AG08396 (cell line): Measurements from ENCODE around the gene PALLD.
A peak's percentile ranks its signal among the peaks of the same experiment; 100 is the strongest.

Experiments
- DNase-seq: peaks from one replicate; pipeline ENCODE4 v3.0.0; 2012; ENCODE audit warnings: low spot score, mixed read lengths

The PALLD gene

DNA sequence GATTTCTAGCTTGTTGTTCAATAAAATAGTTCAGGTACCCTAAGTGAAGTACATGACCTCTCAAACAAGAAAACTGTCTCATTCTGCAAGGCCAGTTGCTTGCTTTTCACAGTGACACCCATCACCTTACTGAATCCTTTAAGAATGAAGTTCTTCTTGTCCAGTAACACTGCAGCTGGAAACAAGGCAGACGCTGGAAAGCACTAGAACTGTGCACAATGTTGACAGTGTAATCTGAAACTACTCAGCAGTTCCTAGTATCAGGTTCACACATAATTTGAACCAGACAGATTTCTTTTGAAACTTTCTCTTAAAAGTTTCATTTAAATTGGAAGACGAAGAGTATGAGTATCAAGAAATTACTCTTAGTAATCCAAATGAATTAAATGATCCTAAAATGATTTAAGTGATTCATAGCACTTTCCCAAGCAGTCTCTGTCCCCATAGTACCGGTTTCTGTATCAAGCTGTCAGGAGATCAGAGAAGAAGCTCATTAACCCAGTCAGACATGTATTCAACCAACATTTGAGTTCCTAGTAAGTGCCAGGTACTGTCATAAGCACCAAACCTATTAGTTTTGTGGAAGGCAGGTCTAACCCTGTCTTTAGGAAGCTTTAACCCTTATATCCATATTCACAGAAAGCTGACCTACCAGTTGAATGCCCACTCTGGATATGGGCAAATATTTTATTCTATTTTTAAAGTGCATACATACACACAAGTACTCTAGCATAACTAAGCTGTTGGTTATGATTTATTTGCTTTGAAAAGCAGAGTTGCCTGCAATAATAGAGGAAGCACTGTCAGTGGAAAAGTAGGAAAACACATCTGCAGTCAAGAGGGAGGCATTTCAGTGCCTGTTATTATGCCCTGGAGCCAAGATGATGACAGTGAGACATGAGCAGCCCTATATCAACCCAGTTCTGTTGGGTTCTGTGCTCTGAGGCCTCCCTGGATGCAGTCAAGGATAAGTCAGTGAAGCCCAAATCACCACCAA lies 63.6 kb downstream of the PALLD start:
- no peak for DNase-seq

- no peak for DNase-seq
Measured at GRCh38 chr4:168562041-168562571, 65.3 kb downstream of the PALLD start.

GRCh38 chr4:168564023-168564422 lies 67.2 kb downstream of the PALLD start:
- no peak for DNase-seq

DNA sequence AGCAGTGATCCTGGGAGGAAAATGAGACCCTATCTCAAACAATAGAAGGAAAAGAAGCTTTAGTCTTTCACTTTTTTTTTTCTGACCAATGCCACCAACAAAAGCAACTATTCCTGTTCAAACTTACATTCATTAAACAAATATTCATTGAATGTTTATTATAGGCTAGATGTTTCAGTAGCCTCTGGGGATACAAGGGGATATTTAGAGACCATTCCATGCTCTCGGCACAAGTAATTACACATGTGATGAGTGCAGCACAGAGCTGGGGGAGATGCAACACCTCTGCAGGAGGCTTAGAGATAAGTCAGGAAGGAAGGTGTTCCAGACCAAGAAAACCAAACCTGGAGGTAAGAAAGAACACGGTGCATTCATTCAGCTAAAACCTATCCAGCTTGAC lies 68.3 kb downstream of the PALLD start:
- DNase-seq, result no peak

- DNase-seq, result no peak
Measured at GRCh38 chr4:168566726-168567125, 69.9 kb downstream of the PALLD start.

DNA sequence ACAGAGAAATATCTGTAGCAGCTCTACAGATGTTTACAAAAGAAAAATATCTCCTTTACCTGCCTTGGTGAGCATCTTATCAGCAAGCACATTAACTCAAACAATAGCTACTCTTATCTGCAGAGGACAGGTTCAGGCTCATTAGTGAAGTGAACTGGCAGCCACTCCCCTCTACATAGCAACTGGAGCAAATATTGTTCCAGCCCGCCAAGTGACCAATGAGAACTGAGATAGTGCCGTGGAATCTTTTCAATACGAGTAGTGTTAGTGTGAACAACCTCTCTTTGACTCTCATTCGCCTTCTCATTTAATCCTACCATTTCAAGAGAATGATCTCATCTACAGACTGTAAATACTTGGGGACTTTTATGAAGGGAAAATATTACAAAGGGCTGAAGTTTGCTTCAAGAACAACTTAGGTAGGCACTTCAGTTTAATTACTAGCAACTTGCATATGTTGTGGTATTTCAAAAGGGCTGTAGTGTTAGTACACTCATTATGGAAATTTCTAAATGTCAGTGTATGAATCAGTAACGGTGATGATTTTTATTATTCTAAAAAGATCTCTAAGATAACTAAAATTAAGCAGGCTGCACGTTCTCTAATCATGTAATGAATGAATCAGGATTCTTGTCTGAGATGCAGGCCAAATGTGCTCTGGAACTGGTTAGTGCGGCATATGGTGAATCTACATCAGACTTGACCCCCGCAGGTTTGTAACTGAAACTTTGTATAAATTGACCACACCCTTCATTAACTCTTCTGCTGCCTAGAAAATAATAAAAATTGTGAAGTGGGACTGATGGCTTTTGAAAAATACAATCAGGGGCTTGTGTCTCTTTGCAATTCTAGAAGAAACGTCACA lies 72.4 kb downstream of the PALLD start:
- DNase-seq, result no peak

- no peak for DNase-seq
Measured at GRCh38 chr4:168569931-168570276, 73.1 kb downstream of the PALLD start.

DNA sequence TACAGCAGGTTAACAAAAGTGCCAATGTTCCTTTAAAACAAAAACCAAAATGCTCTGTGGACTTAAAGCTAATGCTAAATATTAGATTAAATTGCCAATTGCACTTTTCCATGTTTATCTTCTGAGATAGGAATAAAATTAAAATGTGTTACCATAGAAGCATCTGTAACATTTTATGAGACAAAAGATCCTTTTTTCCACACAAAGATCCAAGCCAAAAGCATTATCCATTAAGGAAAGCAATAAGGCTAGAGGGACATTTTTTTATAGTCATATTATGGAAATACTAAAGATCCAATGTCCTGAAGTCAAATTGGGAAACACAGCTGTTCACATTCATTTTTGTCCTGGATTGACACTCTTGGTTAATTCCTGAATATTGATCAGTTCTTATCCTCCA lies 73.6 kb downstream of the PALLD start:
- DNase-seq, result no peak

- no peak for DNase-seq
Measured at GRCh38 chr4:168572002-168572401, 75.2 kb downstream of the PALLD start.

- DNase-seq, result no peak
Measured at GRCh38 chr4:168573870-168574269, 77.0 kb downstream of the PALLD start.

GRCh38 chr4:168574581-168575295 lies 77.9 kb downstream of the PALLD start:
- DNase-seq, result no peak

- no peak for DNase-seq
Measured at GRCh38 chr4:168575473-168575872, 78.6 kb downstream of the PALLD start.

- no peak for DNase-seq
Measured at GRCh38 chr4:168577624-168578023, 80.8 kb downstream of the PALLD start.

DNA sequence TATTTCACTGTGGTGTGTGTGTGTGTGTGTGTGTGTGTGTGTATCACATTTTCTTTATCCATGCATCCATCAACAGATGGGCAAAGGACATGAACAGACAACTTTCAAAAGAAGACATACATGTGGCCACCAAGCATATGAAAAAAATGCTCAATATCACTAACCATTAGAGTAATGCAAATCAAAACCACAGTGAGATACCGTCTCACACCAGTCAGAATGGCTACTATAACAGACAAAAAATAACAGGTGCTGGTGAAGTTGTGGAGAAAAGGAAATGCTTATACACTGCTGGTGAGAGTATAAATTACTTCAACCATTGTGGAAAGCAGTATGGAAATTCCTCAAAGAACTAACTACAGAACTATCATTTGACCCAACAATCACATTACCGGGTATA lies 83.4 kb downstream of the PALLD start:
- no peak for DNase-seq

GRCh38 chr4:168584321-168584771 lies 87.5 kb downstream of the PALLD start:
- peak; percentile 23 for DNase-seq

DNA sequence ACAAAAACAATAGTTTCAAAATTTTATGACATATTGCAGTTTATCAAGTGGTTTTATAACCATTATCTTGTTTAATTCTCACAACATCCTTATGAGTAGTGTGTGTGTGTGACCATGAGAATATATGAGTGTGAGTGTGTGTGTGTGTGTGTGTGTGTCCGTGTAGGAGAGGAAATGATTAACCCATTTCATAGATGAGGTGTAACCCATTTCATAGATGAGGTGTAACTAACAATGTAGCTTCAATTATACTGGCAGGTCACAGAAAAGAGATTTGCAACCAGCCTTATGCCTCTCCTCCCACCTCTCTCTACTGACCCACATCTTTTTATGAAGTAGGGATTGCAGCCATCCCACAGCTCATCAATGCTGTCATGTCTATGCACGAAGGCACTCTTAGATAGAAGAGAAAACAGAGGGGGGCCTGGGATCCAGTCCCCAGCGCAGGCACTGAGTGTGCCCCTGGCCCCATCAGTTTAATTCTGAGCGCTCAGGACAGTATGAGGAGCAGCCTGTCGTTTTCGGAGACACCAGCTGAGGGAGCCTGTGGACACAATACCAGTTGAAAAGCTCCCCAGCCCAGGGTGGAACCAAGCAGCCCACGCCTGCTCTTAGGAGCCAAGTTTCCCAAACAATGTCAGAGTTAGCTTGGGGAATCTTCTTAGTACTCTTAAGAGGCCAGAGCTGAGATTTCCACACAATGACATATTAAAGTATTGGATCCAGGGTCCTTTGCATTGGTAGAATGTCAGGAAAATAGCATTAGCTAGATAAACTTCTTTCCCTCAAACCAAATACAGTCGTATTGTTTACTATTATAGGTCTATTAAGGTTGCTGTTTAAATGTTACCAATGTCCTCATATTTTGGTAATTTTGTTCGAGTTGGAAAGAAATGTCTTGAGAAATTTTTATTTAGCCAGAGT lies 88.6 kb downstream of the PALLD start:
- DNase-seq, result peak; percentile 76

DNA sequence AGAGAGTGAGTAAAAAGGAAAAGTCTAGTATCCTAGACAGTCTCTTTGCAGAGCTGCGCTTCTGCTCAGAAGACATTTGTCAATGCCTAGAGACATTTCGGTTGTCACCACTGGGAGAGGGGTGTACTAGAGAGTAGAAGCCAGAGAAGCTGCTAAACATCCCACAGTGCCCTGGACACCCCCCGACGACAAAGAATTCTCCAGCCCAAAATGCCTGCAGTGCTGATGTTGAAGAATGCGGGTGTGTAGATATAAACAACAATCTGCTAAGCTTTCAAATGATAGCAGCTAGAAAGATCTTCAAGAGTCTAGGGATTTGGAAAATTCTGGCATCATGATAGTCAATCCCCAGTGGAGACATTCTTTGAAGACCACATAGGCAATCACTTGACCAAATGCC lies 90.1 kb downstream of the PALLD start:
- DNase-seq, result no peak

DNA sequence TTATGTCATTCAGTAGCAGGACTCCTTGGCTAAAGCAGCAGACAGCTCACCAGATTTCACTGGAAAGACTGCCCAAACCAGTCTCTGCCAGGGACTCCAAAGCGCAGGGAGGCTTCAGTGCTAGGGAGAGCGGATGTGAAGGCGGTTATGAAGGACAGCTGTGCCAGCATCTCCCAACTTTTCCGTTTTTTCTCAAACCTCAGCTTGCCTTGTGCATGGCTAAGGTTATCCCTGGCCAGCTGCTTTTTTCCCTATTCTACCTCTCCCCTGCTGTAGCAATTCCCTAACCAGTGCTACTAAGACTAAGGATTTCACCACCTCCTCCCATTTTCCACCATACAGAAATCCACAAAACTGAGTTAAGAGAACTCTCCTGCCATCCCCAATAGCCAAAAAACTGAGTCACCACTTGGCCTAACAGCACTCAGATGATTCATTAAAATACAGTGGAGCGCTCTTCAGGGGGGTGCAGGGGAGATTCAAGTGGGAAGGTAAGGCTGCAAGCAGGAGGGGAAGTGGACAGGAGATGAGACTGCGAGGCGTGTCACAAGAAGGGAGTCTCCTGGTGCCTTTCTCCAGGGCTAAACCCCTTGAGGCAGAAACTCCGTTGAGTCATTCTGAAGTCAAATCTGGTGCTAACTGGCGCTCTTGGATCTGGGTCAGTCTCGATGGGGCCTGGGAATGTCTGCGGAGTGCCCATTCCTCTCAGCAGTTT lies 90.7 kb downstream of the PALLD start:
- peak; percentile 49 for DNase-seq

- DNase-seq, result no peak
Measured at GRCh38 chr4:168588916-168589531, 92.2 kb downstream of the PALLD start.

GRCh38 chr4:168592676-168593075 lies 95.8 kb downstream of the PALLD start:
- DNase-seq, result no peak
